Activated B cell treated with CpG ODN at 0.5 μM for 24 hours (primary cell): ENCODE measurements around the gene AGBL4. TPM values are rescaled to one million over a fixed set of nuclear protein-coding genes. Genes with fewer than 3 reads are reported as not detected.

Source experiments
- ATAC-seq: fragments of 200-7000 bp; cut with Tn5 transposase; one replicate; pipeline ENCODE4 v1.10.0; 2021; ENCODE audit warnings: low read depth, mild to moderate bottlenecking, moderate library complexity
- CTCF ChIA-PET: fragments of 350-600 bp; sonication (Branson Sonifier 250); formaldehyde crosslinking; loops from one replicate; lab custom pipeline; 2021; ENCODE audit warnings: antibody characterized with exemption; lab: Charles Lee
- POLR2A ChIA-PET: fragments of 350-600 bp; sonication (Branson Sonifier 250); formaldehyde crosslinking; loops from one replicate; lab custom pipeline; 2021; ENCODE audit warnings: antibody characterized with exemption; lab: Charles Lee
- DNase-seq: peaks from one replicate; pipeline ENCODE4 v3.0.0; 2022
- H3K27ac Mint-ChIP-seq: one replicate; pipeline ENCODE4 v1.8.0; 2020; ENCODE audit warnings: mixed read lengths
- H3K27me3 Mint-ChIP-seq: one replicate; pipeline ENCODE4 v1.8.0; 2021; ENCODE audit warnings: mixed read lengths
- H3K36me3 Mint-ChIP-seq: one replicate; pipeline ENCODE4 v1.8.0; 2021; ENCODE audit warnings: low read depth, mixed read lengths
- H3K4me1 Mint-ChIP-seq: one replicate; pipeline ENCODE4 v1.8.0; 2021; ENCODE audit warnings: mixed read lengths
- H3K4me3 Mint-ChIP-seq: one replicate; pipeline ENCODE4 v1.8.0; 2020; ENCODE audit warnings: mild to moderate bottlenecking, mixed read lengths
- H3K9me3 Mint-ChIP-seq: one replicate; pipeline ENCODE4 v1.8.0; 2020; ENCODE audit warnings: mixed read lengths
- intact Hi-C: fragments of 100-400 bp; cut with micrococcal nuclease; formaldehyde crosslinking; loops from one replicate; pipeline ENCODE4 v1.15.1; 2024
- total RNA-seq: library from RNA; stranded (reverse); gene quantifications from 2 replicates; pipeline ENCODE4 v1.2.3, GENCODE V29; 2022
- TF ChIP-seq, protein P1 (sequence below): fragments of 200-600 bp; IDR thresholded peaks from one replicate; pipeline ENCODE4 v1.8.0; 2022; ENCODE audit warnings: antibody characterized with exemption, mild to moderate bottlenecking

AGBL4 gene
- total RNA-seq, 1 donor from 2014 or later: 0.24 TPM

DNA sequence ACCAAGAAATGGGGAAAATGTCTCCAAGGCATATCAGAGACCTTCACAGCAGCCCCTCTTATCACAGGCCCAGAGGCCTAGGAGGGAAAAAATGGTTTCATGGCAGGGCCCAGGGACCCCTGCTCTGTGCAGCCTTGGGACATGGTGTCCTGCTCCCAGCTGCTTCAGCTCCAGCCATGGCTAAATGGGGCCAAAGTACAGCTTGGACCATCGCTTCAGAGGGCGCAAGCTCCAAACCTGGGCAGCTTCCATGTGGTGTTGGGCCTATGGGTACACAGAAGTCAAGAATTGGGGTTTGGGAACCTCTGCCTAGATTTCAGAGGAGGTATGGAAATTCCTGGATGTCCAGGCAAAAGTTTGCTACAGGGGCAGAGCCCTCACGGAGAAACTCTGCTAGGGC is 964.7 kb downstream of the AGBL4 start:
- no peak for ATAC-seq
- POLR2A ChIA-PET: no interaction called here
- no peak overlapping the region for H3K27ac Mint-ChIP-seq
- H3K36me3 Mint-ChIP-seq: no peaks in the 10 kb centered on the region
- H3K4me1 Mint-ChIP-seq: no peaks in the 10 kb centered on the region
- TF ChIP-seq, protein P1, sequence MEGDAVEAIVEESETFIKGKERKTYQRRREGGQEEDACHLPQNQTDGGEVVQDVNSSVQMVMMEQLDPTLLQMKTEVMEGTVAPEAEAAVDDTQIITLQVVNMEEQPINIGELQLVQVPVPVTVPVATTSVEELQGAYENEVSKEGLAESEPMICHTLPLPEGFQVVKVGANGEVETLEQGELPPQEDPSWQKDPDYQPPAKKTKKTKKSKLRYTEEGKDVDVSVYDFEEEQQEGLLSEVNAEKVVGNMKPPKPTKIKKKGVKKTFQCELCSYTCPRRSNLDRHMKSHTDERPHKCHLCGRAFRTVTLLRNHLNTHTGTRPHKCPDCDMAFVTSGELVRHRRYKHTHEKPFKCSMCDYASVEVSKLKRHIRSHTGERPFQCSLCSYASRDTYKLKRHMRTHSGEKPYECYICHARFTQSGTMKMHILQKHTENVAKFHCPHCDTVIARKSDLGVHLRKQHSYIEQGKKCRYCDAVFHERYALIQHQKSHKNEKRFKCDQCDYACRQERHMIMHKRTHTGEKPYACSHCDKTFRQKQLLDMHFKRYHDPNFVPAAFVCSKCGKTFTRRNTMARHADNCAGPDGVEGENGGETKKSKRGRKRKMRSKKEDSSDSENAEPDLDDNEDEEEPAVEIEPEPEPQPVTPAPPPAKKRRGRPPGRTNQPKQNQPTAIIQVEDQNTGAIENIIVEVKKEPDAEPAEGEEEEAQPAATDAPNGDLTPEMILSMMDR: no peak
- intact Hi-C loops: no loop called here
- H3K9me3 Mint-ChIP-seq: peaks cover 8% of the 10 kb centered on the region
- DNase-seq: no peak
- H3K27me3 Mint-ChIP-seq: no peaks in the 10 kb centered on the region
- CTCF ChIA-PET: no interaction called here
- no peak overlapping the region for H3K4me3 Mint-ChIP-seq

DNA sequence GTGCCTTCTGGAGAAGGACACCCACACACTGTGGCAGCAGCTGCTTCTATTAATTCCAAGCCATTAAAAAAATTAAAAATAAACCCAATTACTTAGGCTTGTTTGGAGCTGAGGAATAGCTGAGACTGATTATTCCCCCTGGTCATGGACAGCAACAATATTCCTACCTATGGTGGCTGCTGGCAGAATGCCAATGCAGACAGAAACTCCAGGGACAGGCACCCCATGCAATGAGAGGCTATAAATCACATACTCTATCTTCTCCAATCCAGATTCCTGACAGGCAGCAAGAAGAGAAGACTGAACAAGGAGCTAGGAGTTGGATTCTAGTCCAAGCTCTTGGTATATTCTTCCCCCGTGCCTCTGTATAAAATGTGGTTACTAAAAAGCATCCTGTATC is 971.7 kb downstream of the AGBL4 start:
- H3K4me1 Mint-ChIP-seq: no peaks in the 10 kb centered on the region
- intact Hi-C loops: no loop called here
- ATAC-seq: no peak

GRCh38 chr1:49051647-49052046 is 972.1 kb downstream of the AGBL4 start:
- TF ChIP-seq, protein P1: no peak
- Mint-ChIP-seq H3K4me1 (no peaks in the 10 kb centered on the region), H3K27me3 (no peaks in the 10 kb centered on the region), H3K9me3 (no peaks in the 10 kb centered on the region), H3K27ac (no peak overlapping the region), H3K4me3 (no peak overlapping the region), H3K36me3 (no peaks in the 10 kb centered on the region)
- POLR2A ChIA-PET: no interaction called here
- DNase-seq (no peak), ATAC-seq (no peak)
- CTCF ChIA-PET: no interaction called here
- intact Hi-C loops: no loop called here

More for the DNA sequence above, 971.7 kb downstream of the AGBL4 start:
- TF ChIP-seq, protein P1: no peak
- no peak overlapping the region for H3K4me3 Mint-ChIP-seq
- no peaks in the 10 kb centered on the region for H3K36me3 Mint-ChIP-seq
- no peak overlapping the region for H3K27ac Mint-ChIP-seq
- no peaks in the 10 kb centered on the region for H3K9me3 Mint-ChIP-seq
- ChIA-PET POLR2A (no interaction called here), CTCF (no interaction called here)
- no peak for DNase-seq
- H3K27me3 Mint-ChIP-seq: no peaks in the 10 kb centered on the region

GRCh38 chr1:49050041-49050440 is 973.7 kb downstream of the AGBL4 start:
- no peak for DNase-seq
- Mint-ChIP-seq H3K27me3 (no peaks in the 10 kb centered on the region), H3K27ac (no peak overlapping the region), H3K4me1 (no peaks in the 10 kb centered on the region), H3K9me3 (no peaks in the 10 kb centered on the region), H3K4me3 (no peak overlapping the region), H3K36me3 (no peaks in the 10 kb centered on the region)
- no peak for ATAC-seq
- intact Hi-C loops: no loop called here
- POLR2A ChIA-PET: no interaction called here
- TF ChIP-seq, protein P1: no peak
- CTCF ChIA-PET: no interaction called here

DNA sequence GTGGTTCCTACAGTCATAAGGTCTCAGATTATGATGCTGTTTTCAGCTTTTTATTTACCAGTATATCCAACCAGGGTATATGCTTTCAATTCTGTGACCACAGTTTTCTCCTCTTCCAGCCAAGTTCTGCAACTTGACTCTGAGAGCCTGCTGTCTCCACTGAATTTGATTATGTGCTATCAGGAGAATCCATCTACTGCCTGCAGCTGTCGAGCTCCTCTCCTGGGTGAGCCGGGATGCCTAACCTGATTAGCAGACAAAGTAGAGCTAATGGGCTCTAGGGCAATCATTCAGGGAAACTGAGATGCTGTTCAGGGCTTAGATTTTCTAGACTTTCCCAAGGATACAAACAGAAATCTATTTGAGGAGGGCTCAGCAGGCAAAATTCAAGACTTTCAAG is 975.6 kb downstream of the AGBL4 start:
- H3K4me1 Mint-ChIP-seq: no peaks in the 10 kb centered on the region
- no peaks in the 10 kb centered on the region for H3K9me3 Mint-ChIP-seq
- TF ChIP-seq, protein P1: no peak
- H3K36me3 Mint-ChIP-seq: no peaks in the 10 kb centered on the region
- ChIA-PET POLR2A (no interaction called here), CTCF (no interaction called here)
- no peak overlapping the region for H3K27ac Mint-ChIP-seq
- peaks cover 2% of the 10 kb centered on the region for H3K27me3 Mint-ChIP-seq
- intact Hi-C loops: no loop called here
- ATAC-seq: no peak
- H3K4me3 Mint-ChIP-seq: no peak overlapping the region
- no peak for DNase-seq
